Loucy (cell line): Measurements from ENCODE around the gene PHACTR1.

ENCODE experiments used
- EZH2phosphoT487 ChIP-seq: fragments of 200-600 bp; IDR thresholded peaks from 2 replicates; pipeline ENCODE4 v1.6.1; 2018; ENCODE audit warnings: antibody characterized with exemption, mild to moderate bottlenecking, moderate library complexity, borderline replicate concordance
- TF ChIP-seq, protein P1 (sequence below): fragments of 200-600 bp; sonication (generic); conservative IDR thresholded peaks from 2 replicates; pipeline ENCODE4 v1.5.1; 2014; ENCODE audit warnings: mild to moderate bottlenecking, antibody characterized with exemption, low read length

DNA sequence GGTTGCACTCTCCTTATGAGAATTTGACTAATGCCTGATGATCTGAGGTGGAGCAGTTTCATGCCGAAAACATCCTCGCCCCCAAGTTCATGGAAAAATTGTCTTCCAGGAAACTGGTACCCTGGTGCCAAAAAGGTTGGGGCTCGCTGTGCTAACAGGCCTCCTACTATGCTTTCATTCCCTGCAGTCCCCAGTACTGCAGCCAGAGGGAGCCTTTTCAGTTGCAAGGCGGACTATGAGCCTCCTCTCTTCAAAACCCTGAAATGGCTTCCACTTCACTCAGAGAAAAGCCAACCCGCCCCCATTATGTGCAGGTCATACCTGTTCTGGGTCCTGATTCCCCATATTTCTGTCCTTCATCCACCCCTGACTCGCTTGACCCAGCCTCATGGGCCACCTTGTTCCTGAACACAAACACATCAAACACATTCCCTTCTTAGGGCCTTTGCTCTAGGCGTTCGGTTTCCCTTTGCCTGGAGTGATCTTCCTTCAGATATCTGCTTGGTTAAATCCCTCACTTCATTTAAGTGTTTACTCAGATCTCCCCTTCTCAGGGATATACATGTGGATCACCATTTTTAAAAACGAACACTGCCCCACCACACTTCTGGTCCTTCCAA, 173.7 kb downstream of the PHACTR1 start:
- TF ChIP-seq, protein P1, sequence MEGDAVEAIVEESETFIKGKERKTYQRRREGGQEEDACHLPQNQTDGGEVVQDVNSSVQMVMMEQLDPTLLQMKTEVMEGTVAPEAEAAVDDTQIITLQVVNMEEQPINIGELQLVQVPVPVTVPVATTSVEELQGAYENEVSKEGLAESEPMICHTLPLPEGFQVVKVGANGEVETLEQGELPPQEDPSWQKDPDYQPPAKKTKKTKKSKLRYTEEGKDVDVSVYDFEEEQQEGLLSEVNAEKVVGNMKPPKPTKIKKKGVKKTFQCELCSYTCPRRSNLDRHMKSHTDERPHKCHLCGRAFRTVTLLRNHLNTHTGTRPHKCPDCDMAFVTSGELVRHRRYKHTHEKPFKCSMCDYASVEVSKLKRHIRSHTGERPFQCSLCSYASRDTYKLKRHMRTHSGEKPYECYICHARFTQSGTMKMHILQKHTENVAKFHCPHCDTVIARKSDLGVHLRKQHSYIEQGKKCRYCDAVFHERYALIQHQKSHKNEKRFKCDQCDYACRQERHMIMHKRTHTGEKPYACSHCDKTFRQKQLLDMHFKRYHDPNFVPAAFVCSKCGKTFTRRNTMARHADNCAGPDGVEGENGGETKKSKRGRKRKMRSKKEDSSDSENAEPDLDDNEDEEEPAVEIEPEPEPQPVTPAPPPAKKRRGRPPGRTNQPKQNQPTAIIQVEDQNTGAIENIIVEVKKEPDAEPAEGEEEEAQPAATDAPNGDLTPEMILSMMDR: peak; percentile 80
- TF ChIP-seq EZH2phosphoT487: no peak
